ENCODE measurements around the gene EMSY.

DNA sequence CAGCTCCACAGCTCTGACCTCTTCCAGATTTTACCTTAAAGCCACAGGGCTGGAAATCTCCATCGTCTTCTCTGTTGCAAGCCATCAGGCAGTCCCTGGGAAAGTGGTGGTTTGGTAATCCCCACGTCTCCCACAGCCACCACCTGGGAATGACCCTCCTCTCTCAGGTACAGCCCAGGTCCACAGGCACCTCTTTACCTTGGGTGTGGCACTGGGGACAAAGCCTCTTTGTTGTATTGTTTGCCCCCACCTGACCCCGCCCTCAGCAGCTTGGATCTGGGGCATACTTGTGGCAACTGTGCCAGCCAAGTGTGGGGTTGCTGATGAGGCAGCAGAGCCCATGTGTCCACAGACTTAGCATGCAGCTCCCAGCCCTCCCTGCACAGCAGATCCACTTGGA lies 148.1 kb downstream of the EMSY start:
- no peak for TF ChIP-seq EZH2 (IDR thresholded peaks at IDR 0.05; ENCODE audit: borderline replicate concordance, insufficient read depth, low read depth, low read length, poor library complexity, severe bottlenecking)
- no peak for TF ChIP-seq CTCF (IDR thresholded peaks at IDR 0.05)
